NB4 (cell line): ENCODE results near the gene INPP5D.

ENCODE experiments used
- MAX ChIP-seq: IDR thresholded peaks from 2 replicates; pipeline ENCODE4 v1.6.1; 2011; ENCODE audit warnings: low read depth, low read length
- MYC ChIP-seq: IDR thresholded peaks from 2 replicates; pipeline ENCODE4 v1.6.1; 2011; ENCODE audit warnings: low read depth, low read length

- TF ChIP-seq MYC (no peak), MAX (no peak)
Measured at GRCh38 chr2:233060501-233060979, 398 bp downstream of the INPP5D start.
